Panc1 (cell line): ENCODE data around the gene SMIM43. TPM values are rescaled to one million over a fixed set of nuclear protein-coding genes. Genes with fewer than 3 reads are reported as not detected.

Experiments used
- ATAC-seq: fragments of 200-7000 bp; cut with Tn5 transposase; 2 replicates; pipeline ENCODE4 v1.9.1; 2020; ENCODE audit warnings: mild to moderate bottlenecking, moderate library complexity
- BruUV-seq: library from RNA; stranded (reverse); fragments of 400-500 nt; replicated peaks from 2 replicates; lab custom pipeline; 2021; lab: Mats Ljungman, UMichigan
- CTCF ChIA-PET: fragments of 300-600 bp; sonication (Branson Sonifier 250); formaldehyde crosslinking; loops from one replicate; lab custom pipeline; 2022; ENCODE audit warnings: antibody characterized with exemption; lab: Charles Lee
- POLR2A ChIA-PET: fragments of 300-600 bp; sonication (Branson Sonifier 250); formaldehyde crosslinking; loops from one replicate; lab custom pipeline; 2022; ENCODE audit warnings: antibody characterized with exemption; lab: Charles Lee
- DNase-seq: peaks from one replicate; pipeline ENCODE4 v3.0.0-alpha.2; 2010; ENCODE audit warnings: low read depth, low spot score
- H3K27ac ChIP-seq: 2 replicates; pipeline ENCODE4 v1.5.1; 2011; ENCODE audit warnings: mild to moderate bottlenecking, low read length, inconsistent platforms
- H3K27me3 ChIP-seq: fragments of 200-500 bp; sonication (Bioruptor generic); 2 replicates; pipeline ENCODE4 v1.6.0; 2014; ENCODE audit warnings: low read length, inconsistent platforms; ENCODE audit not compliant: control insufficient read depth, insufficient read depth
- H3K36me3 ChIP-seq: fragments of 200-500 bp; sonication (Bioruptor generic); 2 replicates; pipeline ENCODE4 v1.5.1; 2014; ENCODE audit warnings: inconsistent platforms, mild to moderate bottlenecking, low read length, moderate library complexity; ENCODE audit not compliant: control insufficient read depth, insufficient read depth
- H3K4me1 ChIP-seq: 2 replicates; pipeline ENCODE4 v1.5.1; 2011; ENCODE audit warnings: inconsistent platforms, mild to moderate bottlenecking, low read length, moderate library complexity; ENCODE audit not compliant: control insufficient read depth, insufficient read depth
- H3K4me3 ChIP-seq, 2 experiments: 2 replicates each; pipeline ENCODE4 v1.5.1; 2011 to 2012; ENCODE audit warnings: low read depth in 2 of 2, low read length in 2 of 2, mild to moderate bottlenecking in 2 of 2, inconsistent platforms in 1 of 2, moderate library complexity in 1 of 2
- H3K9me3 ChIP-seq: fragments of 200-500 bp; sonication (Bioruptor generic); 2 replicates; pipeline ENCODE4 v1.5.1; 2014; ENCODE audit warnings: low read depth, mild to moderate bottlenecking, inconsistent platforms, low read length, moderate library complexity; ENCODE audit not compliant: control insufficient read depth, insufficient read depth
- CTCF ChIP-seq: fragments of 450-650 bp; IDR thresholded peaks from 2 replicates; pipeline ENCODE4 v1.5.1; 2017; ENCODE audit warnings: mild to moderate bottlenecking
- POLR2AphosphoS5 ChIP-seq: IDR thresholded peaks from 2 replicates; pipeline ENCODE4 v1.6.1; 2012; ENCODE audit warnings: mild to moderate bottlenecking, low read depth, low read length, moderate library complexity
- REST ChIP-seq, 2 experiments: IDR thresholded peaks; 2 replicates each; pipeline ENCODE4 v1.6.1; 2011 to 2012; ENCODE audit warnings: low read depth in 2 of 2, control low read depth in 1 of 2, low read length in 1 of 2, mild to moderate bottlenecking in 1 of 2, moderate library complexity in 1 of 2; ENCODE audit not compliant: insufficient read depth in 1 of 2
- SIN3A ChIP-seq: IDR thresholded peaks from 2 replicates; pipeline ENCODE4 v1.6.1; 2012; ENCODE audit warnings: low read depth, mild to moderate bottlenecking, low read length, moderate library complexity, borderline replicate concordance; ENCODE audit not compliant: insufficient read depth
- TCF7L2 ChIP-seq: IDR thresholded peaks from 2 replicates; pipeline ENCODE4 v1.6.1; 2011; ENCODE audit warnings: mild to moderate bottlenecking, low read depth, low read length, inconsistent platforms
- in situ Hi-C: cut with HindIII; loops from 2 replicates; pipeline ENCODE4 v1.10.0; 2016; ENCODE audit warnings: low sequenced_read_pairs, low pct_unique_long_range_greater_than_20kb
- intact Hi-C: fragments of 100-400 bp; cut with micrococcal nuclease; formaldehyde crosslinking; loops from one replicate; pipeline ENCODE4 v1.10.0; 2022; ENCODE audit not compliant: unreplicated experiment
- total RNA-seq: library from RNA; stranded (reverse); gene quantifications from one replicate; pipeline ENCODE4 v1.2.1, GENCODE V29; 2021; ENCODE audit not compliant: unreplicated experiment

Gene SMIM43
- total RNA-seq, 1 experiment from 2014 or later: not detected

GRCh38 chr4:121773883-121774282 lies 8.9 kb upstream of the SMIM43 start:
- ATAC-seq (no peak), DNase-seq (no peak)
- Histone ChIP-seq H3K27me3 (peaks cover 2% of the 10 kb centered on the region; the same call in 1 of the 2 replicates), H3K27ac (no peak overlapping the region), H3K36me3 (no peaks in the 10 kb centered on the region), H3K9me3 (no peaks in the 10 kb centered on the region), H3K4me3 (no peak overlapping the region), H3K4me1 (no peaks in the 10 kb centered on the region)
- TF ChIP-seq TCF7L2 (no peak), SIN3A (no peak), POLR2AphosphoS5 (no peak), CTCF (no peak), REST (IDR thresholded peaks at IDR 0.05; ENCODE audit: insufficient read depth in 1 of 2, low read depth in 2 of 2, low read length in 1 of 2) (no peak)
- POLR2A ChIA-PET: no interaction called here
- in situ Hi-C loops (no loop called here), intact Hi-C loops (no loop called here)
- BruUV-seq: no TSS peak
- CTCF ChIA-PET: no interaction called here

- ChIA-PET POLR2A (no interaction called here), CTCF (no interaction called here)
- DNase-seq (no peak), ATAC-seq (no peak)
- H3K9me3 ChIP-seq: no peaks in the 10 kb centered on the region
- BruUV-seq: no TSS peak
- in situ Hi-C loops (no loop called here), intact Hi-C loops (no loop called here)
- no peaks in the 10 kb centered on the region for H3K36me3 ChIP-seq
- TF ChIP-seq CTCF (no peak), POLR2AphosphoS5 (no peak), TCF7L2 (no peak), REST (IDR thresholded peaks at IDR 0.05; ENCODE audit: insufficient read depth in 1 of 2, low read depth in 2 of 2, low read length in 1 of 2) (no peak), SIN3A (no peak)
- no peaks in the 10 kb centered on the region for H3K4me1 ChIP-seq
- H3K27ac ChIP-seq: no peak overlapping the region
- 0 out of 2 replicates have a peak, but pooled peaks cover 2% of the 10 kb centered on the region for H3K27me3 ChIP-seq
- no peak overlapping the region for H3K4me3 ChIP-seq
Observed at GRCh38 chr4:121771869-121772268, 6.9 kb upstream of the SMIM43 start.
